Stimulated activated CD8-positive, alpha-beta memory T cell treated with anti-CD3 and anti-CD28 coated beads, Interleukin-7, amount 100 ng/mL, for 4 hours (primary cell): ENCODE results near the gene QSOX1.

ENCODE experiments used
- DNase-seq, 2 donors: peaks; one replicate each; pipeline ENCODE4 v3.0.0-alpha.2; 2020; ENCODE audit warnings: low read depth in 2 of 2

QSOX1 gene

GRCh38 chr1:180169640-180170195 lies 15.0 kb downstream of the QSOX1 start:
- DNase-seq, result no peak

DNA sequence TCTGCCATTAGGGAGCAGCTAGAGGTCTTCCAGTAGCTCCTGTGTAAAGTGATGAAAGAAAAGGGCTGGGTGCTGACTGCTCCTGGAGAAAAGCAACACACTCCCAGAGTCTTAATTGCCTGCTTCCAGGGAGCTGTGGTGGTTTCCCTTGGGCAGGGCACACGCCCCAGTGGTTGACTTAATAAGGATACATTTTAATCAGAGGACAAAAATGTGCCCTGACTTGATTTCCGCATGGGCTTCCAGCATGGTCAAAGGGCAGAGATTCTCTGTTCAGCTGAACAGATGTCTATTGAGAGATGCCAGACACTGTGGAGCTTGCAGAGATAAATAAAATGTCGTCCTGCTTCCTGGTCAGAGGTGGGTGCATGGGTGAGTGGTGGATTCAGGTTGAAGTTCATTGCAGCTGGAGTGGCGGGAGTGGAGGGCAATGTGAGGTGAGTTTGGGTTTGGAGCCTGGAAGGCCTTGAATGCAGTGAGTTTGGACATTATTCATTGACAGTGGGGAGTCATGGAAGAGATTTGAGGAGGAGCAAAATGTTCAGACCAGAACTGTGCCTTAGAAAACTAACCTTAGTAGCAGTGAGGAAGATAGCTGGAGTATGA lies 16.0 kb downstream of the QSOX1 start:
- DNase-seq, result no peak

DNA sequence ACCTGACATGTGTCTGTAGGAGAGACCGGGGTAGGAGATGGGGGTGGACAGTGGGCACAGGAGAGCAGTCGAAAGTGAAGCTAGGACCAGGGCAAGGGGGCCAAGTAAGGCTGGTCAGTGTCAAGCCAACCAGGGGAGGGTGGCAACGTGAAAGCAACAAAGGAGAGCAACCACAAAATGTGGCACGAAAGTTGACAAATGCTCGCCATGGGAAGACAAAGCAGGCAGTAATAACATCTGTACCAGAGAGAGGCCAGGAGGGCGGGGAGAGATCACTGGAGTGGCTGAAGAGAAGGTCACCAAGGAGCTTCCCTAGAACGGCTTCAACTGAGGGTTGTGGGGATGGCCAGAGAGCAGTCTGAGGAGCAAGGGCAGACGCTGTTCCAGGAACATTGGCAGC lies 17.0 kb downstream of the QSOX1 start:
- DNase-seq, result no peak

- DNase-seq, result no peak
Measured at GRCh38 chr1:180173451-180173850, 18.8 kb downstream of the QSOX1 start.

- DNase-seq, result no peak
Measured at GRCh38 chr1:180173952-180174351, 19.3 kb downstream of the QSOX1 start.

DNA sequence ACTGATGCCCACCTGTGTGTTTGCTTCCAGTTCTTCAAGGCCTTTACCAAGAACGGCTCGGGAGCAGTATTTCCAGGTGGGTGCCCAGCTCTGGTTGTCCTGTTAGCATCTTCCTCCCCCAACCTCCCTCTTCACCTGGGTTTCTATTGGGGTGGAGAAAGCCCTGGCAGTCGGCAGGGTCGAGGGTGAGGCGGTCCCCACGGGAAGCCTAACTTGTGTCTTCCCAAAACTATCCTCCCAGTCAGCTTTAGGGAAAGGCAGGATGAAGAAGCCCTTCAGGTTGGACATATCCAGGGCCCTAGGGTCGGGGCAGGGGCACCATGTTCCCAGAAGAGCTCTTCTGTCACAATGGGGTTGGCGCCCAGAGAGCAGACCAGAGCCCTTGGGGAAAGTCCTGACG lies 20.6 kb downstream of the QSOX1 start:
- DNase-seq, result no peak

- no peak for DNase-seq
Measured at GRCh38 chr1:180175806-180176205, 21.1 kb downstream of the QSOX1 start.

DNA sequence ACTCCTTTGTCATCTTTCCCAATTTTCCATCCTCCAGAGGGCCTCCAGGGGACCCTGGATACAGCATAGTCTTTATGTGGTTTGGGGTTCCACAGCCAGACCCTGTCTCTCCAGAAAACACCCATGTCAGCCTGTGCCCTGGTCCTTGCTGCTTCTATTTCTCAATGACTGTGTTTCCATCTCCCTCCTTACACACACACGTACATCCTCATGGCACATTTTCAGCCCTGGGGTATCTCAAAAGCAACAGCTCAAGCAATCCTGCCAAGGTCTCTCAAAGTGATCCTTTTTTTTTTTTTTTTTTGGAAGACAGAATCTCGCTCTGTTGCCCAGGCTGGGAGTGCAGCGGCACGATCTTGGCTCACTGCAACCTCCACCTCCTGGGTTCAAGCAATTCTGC lies 22.3 kb downstream of the QSOX1 start:
- no peak for DNase-seq

DNA sequence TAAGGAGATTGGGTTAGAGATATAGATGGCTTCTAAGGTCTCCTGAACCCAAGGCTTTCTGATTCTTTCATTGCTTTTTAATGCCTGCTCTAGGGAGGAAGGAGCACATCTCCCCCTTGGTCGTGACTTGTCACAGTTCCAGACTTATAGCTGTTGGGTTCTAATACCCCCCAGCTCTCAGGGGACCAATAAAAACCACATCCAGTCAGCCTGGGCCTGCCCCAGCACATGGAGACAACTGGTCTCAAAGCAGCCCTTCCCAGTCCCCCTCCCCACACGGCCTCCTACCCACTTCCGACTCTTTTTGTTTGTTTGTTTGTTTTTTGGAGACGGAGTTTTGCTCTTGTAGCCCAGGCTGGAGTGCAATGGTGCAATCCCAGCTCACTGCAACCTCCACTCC lies 23.3 kb downstream of the QSOX1 start:
- no peak for DNase-seq

DNA sequence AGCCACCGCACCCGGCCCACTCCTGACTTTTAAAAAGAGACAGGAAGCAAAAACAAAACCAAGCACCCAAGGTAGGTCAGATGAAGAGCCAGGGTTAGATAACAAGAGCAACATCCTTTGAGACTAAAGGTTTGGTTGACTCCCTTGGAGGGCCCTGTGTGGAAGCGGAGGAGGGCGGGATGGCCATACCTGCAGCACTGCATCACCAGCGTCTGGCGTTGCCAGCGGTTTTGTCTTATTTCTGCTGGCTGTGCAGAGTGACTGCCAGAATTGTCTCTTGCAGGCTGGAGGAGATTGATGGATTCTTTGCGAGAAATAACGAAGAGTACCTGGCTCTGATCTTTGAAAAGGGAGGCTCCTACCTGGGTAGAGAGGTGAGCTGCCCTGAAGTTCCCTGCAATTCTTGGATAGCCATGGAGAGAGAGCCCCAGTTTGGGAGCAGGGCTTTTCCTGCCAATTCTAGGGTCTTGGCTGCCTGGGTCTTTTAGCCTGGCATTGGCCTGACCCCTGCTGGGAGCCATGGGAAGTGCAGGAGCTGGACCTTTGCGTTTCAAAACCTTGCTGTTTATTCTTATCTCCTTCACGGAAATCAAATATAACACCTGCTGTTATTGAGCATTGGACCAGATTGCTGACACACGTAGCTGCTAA lies 24.0 kb downstream of the QSOX1 start:
- peak; percentile 28 to 33 for DNase-seq

DNA sequence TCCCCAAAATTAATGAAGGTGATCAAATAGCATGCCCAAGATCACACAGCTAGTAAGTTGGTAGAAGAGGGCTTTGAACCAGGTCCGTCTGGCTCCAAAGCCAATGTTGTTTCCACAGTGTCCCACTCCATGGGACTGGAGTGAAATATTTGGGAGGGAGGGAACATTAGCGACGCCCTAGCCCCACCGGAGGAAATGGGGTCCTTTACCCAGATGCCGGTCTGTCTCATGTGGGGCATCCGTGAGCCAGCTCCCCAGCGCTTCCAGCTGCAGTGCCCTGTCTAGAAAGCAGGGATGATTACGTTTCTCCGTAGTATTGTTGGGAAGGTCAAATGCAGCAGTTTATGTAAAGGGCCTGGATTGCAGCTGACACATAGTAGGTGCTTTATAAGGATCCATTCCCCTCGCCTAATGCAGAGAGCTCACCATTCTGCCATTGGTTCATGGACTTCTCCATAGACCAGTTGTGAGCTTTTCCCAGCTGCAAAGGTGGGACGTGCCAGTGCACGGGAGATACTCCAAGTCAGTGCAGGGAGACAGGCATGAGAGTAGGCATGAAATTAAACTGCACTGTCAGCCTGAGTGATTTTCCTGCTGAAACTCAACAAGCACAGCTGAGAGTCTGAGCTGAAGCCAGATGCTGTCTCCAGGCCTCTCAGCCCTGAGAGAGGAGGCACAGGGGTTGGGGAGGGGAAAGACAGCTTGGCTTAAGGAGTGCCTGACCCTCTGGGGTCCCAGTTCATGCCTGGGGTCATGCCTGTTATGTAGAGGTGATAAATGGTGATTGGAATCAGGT lies 24.7 kb downstream of the QSOX1 start:
- DNase-seq, result no peak

- no peak for DNase-seq
Measured at GRCh38 chr1:180181048-180181447, 26.4 kb downstream of the QSOX1 start.

DNA sequence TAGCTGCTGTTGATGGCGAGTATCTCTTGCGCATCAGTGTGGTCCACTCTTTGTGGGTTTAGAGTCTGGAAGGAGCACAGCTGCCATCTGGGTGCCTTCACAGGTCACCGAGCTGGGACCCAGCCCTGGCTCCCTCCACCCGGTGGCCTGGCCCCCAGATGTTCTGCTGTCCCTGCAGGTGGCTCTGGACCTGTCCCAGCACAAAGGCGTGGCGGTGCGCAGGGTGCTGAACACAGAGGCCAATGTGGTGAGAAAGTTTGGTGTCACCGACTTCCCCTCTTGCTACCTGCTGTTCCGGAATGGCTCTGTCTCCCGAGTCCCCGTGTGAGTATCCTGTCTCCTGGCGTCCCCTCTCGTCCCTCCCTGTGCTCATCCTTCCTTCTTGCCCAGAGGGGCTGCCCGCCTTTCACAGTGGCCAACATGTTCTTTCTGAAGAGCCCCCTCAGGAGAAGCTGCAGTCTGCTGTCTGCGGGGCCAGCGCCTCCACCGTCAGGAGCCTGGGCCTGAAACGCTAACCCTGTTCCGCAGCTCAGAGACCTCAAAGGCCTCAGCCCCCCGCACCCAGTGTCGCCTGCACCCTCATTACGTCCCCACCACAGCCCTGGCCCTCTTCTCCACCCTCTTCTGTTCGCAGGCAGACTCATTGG lies 27.4 kb downstream of the QSOX1 start:
- no peak for DNase-seq

- no peak for DNase-seq
Measured at GRCh38 chr1:180182643-180183311, 28.1 kb downstream of the QSOX1 start.

GRCh38 chr1:180183426-180183825 lies 28.8 kb downstream of the QSOX1 start:
- DNase-seq, result no peak

DNA sequence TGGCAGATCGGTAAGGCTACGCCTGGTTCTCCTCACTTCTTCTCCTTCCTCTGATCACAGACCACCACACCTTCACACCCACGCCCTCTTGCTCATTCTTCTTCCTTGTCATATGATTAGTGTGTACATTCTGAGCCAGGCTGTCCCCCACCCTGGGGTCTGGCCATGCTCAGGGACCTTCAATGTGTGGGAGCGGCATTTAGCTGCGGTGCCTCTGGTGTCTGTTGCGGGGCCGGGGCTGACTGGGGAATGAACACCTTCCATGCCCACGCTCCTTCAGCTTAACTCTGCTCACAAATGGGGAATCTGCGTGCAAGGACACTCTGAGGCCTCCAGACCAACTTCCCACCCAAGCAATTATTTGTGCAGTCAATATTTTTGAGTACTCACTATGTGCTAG lies 29.4 kb downstream of the QSOX1 start:
- DNase-seq, result no peak

GRCh38 chr1:180185281-180185680 lies 30.6 kb downstream of the QSOX1 start:
- no peak for DNase-seq

GRCh38 chr1:180185971-180186645 lies 31.4 kb downstream of the QSOX1 start:
- no peak for DNase-seq

- no peak for DNase-seq
Measured at GRCh38 chr1:180186831-180187230, 32.2 kb downstream of the QSOX1 start.

DNA sequence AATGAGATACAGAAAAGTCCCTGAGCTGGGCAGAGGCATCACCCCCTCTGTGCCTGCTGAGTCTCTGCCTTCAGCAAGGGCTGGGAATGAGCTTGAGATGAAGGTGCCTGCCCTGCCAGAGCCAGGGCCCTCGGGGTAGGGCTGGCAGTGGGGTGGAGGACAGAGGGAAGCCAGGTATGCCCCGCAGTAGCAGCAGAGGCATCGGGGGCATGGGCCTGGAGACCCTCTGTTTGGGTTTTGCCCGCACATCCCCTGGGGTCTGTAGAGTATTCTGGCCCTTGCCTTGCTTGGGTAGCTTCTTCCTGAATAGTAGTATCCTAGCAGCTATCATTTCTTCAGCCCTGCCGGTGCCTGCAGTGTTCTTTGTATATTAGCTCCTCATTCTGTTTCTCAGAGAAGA lies 33.0 kb downstream of the QSOX1 start:
- DNase-seq, result no peak

DNA sequence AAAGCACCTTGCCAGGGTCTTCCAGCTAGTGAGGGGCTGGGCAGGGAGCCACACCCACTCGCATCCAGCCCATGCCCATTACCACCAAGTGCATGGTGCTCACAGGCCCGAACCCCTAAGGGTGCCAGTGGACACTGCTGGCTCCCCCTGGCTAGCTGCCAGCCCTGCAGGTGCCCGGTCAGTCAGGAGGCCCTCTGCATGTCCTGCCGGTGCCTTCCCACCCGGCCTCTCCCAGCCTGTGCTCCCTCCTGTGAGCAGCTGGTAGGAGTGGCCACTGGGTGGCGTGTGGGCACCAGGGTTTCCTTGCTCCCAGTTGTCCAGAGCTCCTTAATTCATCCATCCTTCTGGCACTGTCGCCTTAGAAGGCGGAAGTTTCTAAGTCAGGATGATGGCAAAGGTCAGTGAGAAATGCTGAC lies 33.4 kb downstream of the QSOX1 start:
- no peak for DNase-seq
